Measurements from ENCODE around the gene NSMCE4A.
"Not testable (repeated sequence)": the region's sequence is repeated elsewhere in the genome, so short reads cannot be mapped to it uniquely, and the experiment has no call there.

NSMCE4A gene

DNA sequence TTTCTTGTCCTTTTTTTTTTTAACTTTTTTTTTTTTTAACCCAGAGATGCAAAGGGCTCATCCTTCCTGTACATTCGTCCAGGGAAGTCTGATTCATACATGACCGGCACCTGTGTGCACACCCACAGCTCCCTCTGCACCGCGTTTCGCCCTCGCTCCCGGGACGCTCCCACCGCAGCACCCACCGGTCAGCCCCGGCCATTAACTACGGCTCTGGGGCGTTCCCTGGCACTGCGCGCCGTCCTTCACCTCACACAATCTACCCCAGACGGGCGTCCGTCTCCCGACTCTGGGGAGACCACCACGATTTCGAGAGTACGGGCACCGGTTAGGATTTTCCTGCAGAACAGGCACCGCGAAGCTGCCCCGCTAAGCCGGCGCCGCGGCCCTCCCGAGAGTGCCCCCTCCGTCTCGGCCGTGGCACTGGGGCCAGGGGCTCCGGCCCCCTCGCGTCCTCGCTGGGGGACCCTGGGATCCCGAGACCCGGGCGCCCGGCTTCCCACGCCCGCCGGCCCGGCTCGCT, 47.6 kb downstream of the NSMCE4A start:
- no peaks in the 10 kb centered on the region for H3K27me3 ChIP-seq (replicated peaks; ENCODE audit: control insufficient read depth, insufficient read depth, low read length)
- H3K36me3 ChIP-seq (ENCODE audit: control insufficient read depth, insufficient read depth, low read length): peaks cover 1% of the 10 kb centered on the region
- H3K4me3 ChIP-seq (replicated peaks; ENCODE audit: low read depth, low read length): peak overlapping the region; percentile 99
- DNase-seq (ENCODE audit: extremely low read depth, insufficient read length): peak; percentile 71
- TF ChIP-seq CTCF (IDR thresholded peaks at IDR 0.05; ENCODE audit: insufficient read depth, low read length, poor library complexity, severe bottlenecking): peak; percentile 2

GRCh38 chr10:121926671-121927317, 48.2 kb downstream of the NSMCE4A start:
- H3K36me3 ChIP-seq (ENCODE audit: control insufficient read depth, insufficient read depth, low read length): peaks cover 1% of the 10 kb centered on the region
- peak overlapping the region; percentile 99 for H3K4me3 ChIP-seq (replicated peaks; ENCODE audit: low read depth, low read length)
- no peaks in the 10 kb centered on the region for H3K27me3 ChIP-seq (replicated peaks; ENCODE audit: control insufficient read depth, insufficient read depth, low read length)
- TF ChIP-seq CTCF (IDR thresholded peaks at IDR 0.05; ENCODE audit: insufficient read depth, low read length, poor library complexity, severe bottlenecking): no peak
- no peak for DNase-seq (ENCODE audit: extremely low read depth, insufficient read length)

DNA sequence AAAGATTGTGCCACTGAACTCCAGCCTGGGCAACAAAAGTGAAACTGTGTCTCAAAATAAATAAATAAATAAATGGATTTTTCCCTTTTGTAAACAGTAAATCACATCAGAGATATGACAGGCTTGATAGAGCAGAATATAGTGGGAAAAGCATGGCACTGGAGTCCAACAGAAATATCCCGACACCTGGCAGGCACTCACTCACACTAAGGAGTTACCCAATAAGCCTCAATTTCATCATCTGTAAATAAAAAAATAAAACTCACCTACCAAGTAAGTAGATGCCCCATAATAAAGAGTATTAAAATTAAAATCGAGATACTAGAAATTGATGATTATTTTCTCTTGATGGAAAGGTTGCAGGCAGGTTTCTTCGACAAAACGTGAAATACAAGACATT, 48.9 kb downstream of the NSMCE4A start:
- Histone ChIP-seq H3K4me3 (replicated peaks; ENCODE audit: low read depth, low read length) (no peak overlapping the region; the same call in none of the 2 replicates), H3K27me3 (replicated peaks; ENCODE audit: control insufficient read depth, insufficient read depth, low read length) (no peaks in the 10 kb centered on the region), H3K36me3 (ENCODE audit: control insufficient read depth, insufficient read depth, low read length) (peaks cover 1% of the 10 kb centered on the region)
- no peak for DNase-seq (ENCODE audit: extremely low read depth, insufficient read length)
- no peak for TF ChIP-seq CTCF (IDR thresholded peaks at IDR 0.05; ENCODE audit: insufficient read depth, low read length, poor library complexity, severe bottlenecking)

DNA sequence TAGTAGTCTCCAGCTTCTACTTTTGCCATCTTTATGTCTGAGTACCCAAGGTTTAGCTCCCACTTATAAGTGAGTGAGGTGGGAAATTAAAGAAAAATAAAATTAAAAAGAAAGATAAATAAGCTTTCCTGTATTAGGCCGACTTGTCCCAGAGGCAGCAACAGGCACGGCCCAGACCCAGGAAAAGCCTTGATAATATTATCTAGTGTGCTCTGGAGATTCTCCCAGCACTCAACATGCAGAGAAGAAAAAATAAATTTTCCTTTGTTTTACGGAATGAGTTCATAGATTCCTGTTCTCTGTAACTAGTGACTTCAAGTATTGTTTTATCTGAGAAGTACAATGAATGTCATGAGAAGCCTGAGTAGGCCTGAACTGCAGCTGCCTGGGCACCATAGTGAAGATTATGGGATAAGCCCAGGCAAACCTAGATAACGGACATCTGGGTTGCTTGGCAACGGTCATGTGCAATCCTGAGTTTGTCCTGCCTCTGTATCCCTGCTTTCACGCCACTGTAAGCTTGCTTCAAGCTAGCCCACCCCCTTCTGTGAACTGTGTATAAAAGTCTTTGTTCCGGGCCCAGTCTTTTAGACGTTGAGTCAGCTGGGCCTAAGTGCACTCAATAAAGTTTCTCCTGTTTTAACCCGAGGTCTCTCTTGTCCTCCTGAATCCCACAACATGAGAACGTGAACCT, 53.6 kb downstream of the NSMCE4A start:
- TF ChIP-seq CTCF (IDR thresholded peaks at IDR 0.05; ENCODE audit: insufficient read depth, low read length, poor library complexity, severe bottlenecking): no peak
- no peaks in the 10 kb centered on the region for H3K27me3 ChIP-seq (replicated peaks; ENCODE audit: control insufficient read depth, insufficient read depth, low read length)
- H3K4me3 ChIP-seq (replicated peaks; ENCODE audit: low read depth, low read length): no peak overlapping the region
- peaks cover 1% of the 10 kb centered on the region for H3K36me3 ChIP-seq (ENCODE audit: control insufficient read depth, insufficient read depth, low read length)
- no peak for DNase-seq (ENCODE audit: extremely low read depth, insufficient read length)

- DNase-seq (ENCODE audit: extremely low read depth, insufficient read length): peak; percentile 56
- no peaks in the 10 kb centered on the region for H3K27me3 ChIP-seq (replicated peaks; ENCODE audit: control insufficient read depth, insufficient read depth, low read length)
- no peak overlapping the region for H3K4me3 ChIP-seq (replicated peaks; ENCODE audit: low read depth, low read length)
- H3K36me3 ChIP-seq (ENCODE audit: control insufficient read depth, insufficient read depth, low read length): peaks cover 1% of the 10 kb centered on the region
- no peak for TF ChIP-seq CTCF (IDR thresholded peaks at IDR 0.05; ENCODE audit: insufficient read depth, low read length, poor library complexity, severe bottlenecking)
Observed at GRCh38 chr10:121919666-121920065, 55.4 kb downstream of the NSMCE4A start.

GRCh38 chr10:121918800-121919199, 56.2 kb downstream of the NSMCE4A start:
- H3K36me3 ChIP-seq (ENCODE audit: control insufficient read depth, insufficient read depth, low read length); DNase-seq (ENCODE audit: extremely low read depth, insufficient read length); H3K27me3 ChIP-seq (replicated peaks; ENCODE audit: control insufficient read depth, insufficient read depth, low read length); H3K4me3 ChIP-seq (replicated peaks; ENCODE audit: low read depth, low read length): not testable (repeated sequence)
